Measurements from ENCODE around the gene CARMIL1.

The CARMIL1 gene

DNA sequence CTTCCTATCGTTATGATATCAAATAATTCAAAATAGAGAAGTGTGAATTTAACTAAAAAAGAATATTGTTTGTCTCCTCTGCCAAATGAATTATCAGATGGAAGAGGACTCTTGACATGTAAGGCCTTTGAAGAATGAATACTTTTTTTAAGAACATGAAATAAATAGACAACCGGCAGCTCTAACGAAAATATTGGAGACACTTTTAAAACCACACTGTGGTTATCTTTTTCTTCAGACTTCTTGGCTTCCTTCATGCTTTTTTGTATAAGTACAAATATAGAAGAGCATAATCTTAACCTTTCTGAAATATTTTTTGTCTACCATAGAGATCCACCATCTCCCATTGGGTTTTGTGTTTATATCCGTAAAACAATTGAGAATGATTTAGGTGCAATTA lies 257.6 kb downstream of the CARMIL1 start:
- DNase-seq: no peak

DNA sequence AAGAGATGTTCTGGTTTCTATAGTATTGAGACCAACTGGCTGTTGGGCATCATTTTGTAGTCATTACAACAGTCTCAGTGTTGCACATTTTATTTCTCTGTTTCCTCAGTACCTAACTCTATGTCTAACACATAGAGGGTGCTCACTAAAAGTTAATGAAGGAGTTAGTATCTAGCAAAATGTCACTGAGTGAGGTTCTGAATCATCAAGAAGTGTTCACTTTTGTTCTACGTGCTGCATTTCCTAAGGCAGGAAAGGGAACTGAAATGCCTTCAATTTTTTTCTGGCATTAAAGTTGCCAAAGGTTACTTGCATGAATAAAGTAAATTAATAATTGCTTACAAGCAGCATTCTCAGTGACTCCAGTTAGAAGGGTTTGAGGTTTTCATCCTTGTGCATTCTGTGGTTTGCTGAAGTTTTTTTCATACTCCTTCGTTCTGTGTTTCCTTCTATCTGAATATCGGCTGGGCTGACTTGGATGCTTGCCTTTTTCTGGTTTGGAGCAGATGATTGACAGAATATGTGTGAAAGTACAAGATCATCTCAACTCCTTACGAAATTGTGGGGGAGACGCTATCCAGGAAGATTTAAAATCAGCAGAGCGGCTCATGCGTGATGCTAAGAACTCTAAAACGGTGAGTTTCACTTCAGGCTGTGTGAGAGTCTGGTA lies 258.3 kb downstream of the CARMIL1 start:
- DNase-seq: no peak

DNA sequence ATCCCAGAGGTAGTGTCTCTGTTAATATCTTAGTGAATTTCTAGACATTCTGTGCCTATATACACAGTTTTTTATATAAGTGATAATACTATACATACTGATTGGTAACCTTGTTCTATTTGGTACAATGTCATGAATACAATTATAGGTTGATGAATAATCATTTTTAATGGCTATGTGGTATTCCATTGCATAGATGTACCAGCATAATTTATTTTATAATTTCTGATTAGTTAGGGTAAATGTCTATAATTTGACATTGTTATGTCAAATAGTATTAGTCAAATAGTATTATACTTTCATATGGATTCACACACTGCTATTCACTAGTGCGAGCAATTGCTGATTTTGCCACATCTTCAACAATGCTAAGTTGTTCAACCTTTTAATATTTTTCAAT lies 262.1 kb downstream of the CARMIL1 start:
- DNase-seq: no peak

DNA sequence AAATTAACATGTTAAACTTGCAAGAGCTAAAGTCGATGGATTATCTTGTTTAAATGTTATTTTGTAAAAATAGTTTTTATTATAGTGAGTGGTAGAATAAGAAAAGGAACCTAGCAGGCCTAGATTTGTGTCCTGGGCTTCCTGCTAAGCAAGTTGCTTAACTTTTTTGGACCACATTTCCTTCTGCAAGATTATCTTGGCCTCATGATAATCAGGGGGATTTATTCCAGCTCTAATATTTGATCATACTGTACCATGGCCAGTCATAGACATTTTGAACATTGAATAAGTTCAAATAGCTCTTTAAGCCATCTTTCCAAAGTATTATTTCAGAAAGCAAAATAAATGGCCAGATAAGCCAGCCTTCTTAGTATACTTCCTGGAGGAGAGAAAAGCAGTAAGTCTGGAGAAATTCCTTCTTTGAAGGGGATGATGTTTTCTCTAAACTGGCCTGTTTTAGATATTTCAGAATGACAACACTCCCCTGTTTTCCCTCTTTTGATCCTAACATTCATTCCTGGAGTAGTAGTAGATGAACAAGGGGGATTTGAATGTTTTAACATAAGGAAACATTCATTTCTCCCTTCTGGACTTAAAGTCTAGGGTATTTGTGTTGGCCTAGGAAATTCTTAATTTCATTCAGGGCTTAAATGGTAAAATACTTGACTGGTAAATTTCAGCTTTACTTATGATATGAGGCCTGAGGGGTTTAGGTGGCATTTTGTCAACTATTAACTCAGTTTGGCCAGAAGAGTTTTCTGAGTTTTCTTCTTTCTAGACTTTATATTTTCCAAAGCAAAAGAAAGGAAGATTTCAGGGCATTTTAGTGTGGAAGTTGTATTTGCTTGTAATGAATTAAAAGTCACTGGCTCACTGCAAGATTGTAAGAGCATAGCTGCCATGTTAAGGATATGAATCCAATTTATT lies 264.1 kb downstream of the CARMIL1 start:
- no peak for DNase-seq

DNA sequence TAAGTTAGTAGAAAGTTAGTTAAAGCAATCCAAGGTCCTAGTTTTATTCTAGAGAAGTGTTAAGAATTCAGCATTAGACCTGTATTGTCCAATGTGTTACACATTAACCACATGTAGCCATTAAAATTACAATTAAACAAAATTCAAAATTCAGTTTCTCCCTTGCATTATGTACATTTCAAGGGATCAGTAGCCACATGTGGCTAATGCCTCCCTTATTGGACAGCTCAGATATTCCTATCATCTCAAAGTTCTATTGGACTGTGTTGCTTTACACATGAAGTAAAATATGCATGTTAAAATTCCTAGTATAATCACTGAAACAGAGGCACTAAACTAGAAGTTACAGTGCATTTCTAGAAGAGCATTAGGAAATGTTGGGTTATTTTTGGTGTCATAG lies 265.7 kb downstream of the CARMIL1 start:
- DNase-seq: no peak

DNA sequence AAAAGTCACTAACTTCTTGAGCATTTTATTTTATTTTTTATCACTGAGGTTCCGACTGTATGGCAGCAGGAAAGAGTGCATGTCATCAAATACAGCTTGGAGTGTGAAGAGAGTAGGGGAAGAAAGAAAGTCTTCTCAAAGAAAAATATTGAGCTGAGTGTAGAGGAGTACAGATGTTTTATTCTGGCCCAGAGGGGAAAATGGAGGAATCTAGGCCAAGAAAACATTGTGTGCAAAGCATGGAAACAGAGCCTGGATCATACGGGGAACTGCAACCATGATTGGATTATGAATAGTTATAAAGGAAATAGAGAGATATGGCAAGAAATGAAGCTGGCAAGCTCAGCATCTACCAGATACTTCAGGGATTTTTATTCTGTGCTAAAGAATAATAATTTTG lies 268.6 kb downstream of the CARMIL1 start:
- DNase-seq: no peak

DNA sequence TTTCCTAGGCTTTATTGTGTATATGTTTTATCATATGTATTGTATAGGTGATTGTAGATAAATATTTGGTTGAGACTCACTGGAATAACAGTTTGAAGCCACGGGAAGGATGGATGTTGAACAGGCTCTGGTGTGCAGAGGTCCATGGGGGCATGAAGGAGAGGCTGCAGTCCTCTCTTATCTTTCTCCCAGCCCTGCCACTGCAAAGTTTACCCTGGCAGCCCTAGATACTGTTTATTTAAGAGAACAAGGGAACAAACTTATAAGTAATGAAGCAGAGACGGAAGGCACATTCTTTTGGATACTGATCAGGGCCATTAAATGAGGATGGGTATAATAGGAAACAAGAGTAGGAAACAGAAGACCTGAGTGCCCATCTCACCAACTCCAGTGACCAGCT lies 269.3 kb downstream of the CARMIL1 start:
- DNase-seq: no peak

DNA sequence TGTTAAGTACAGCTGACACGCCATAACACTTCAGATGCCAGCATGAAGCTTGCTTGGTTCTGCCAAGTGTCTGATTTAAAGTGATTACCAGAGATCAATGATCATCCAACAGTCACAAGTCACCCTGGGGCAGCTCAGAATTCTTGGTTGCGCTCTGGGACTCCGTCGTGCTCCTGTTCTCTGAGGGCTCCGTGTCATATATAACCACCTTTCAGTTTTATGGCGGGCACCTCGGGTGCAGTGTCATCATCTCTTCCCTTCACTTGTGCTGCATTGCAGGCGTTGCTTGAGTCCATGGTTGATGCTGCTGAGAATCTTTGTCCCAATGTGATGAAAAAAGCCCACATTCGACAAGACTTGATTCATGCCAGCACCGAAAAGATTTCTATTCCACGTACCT lies 271.5 kb downstream of the CARMIL1 start:
- DNase-seq: no peak

DNA sequence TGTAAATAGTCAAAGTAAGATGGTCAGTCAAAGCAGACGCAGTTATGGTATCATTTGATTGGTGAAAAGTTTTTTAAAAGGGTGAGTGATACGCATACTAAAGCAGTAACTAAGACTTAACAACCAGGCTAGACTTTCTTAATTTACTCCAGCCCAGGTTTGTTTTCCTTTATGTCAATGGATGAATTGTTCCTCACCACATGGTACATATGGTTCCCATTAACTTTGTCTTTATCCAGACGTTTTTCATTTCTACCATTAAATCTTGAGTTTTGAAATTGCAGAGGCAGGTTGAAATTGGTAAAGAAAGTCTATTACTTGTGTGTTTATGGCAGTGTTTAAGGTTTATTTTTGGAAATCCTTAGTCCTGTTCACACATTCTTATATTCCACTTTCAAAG lies 274.3 kb downstream of the CARMIL1 start:
- DNase-seq: no peak

DNA sequence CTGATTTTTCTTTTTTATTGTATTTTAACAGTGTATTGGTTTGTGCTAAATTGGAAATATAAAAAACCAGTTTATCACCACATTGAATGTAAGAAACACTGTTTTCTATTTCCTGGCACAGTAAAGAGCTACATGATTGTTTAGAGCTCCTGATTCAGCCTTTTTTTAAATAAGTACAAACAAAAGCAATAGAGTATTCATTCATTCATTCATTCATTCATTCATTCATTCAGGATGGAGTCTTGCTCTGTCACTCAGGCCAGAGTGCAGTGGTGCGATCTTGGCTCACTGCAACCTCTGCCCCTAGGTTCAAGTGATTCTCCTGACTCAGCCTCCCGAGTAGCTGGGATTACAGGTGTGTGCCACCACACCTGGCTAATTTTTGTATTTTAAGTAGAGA lies 276.0 kb downstream of the CARMIL1 start:
- no peak for DNase-seq

DNA sequence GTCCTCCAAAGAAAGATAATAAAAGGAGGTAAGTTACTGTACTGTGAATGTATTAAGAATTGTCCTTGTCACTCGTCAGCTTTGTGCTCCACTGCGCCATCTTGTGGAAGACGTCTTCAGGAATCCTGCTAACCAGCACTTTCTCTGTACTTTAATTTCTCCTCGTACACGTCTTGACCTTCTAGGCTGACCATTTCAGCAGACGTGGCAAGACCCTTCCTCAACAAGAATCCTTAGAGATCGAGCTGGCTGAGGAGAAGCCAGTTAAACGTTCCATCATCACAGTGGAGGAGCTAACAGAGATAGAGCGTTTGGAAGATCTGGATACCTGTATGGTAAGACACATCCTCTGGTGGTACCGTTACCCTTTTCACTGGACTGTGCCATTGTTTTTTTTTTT lies 277.3 kb downstream of the CARMIL1 start:
- peak; percentile 76 for DNase-seq

DNA sequence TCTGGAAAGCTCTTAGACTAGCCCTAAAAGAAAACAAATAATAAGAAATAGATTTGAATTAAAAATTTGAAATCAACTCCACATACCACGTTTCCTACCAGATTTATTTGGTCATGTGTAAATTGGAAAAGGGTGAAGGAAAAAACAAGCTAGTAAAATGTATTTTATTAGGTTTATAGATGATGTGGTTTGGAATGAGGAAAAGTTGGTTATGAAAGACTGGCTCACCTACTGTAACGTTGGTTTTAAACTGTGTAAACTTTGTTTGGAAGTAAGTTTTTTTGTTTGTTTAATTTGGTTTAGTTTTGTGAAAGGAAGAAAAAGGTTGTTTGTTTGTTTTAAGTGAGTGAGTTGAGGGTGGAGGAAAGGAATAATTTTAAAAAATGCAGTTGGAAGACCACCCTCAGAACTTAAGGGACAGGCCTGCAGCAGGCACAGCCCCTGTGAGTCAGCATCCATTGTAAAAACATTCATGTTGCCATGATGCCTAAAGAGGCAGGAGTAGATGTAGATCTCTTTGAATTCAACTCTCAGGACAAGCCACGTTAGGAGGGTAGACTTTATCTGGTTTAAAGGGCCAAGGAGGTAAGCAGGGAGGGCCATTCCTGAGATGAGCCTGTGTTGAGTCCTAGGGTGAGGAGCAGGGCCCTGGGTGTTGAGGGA lies 279.1 kb downstream of the CARMIL1 start:
- DNase-seq: no peak

DNA sequence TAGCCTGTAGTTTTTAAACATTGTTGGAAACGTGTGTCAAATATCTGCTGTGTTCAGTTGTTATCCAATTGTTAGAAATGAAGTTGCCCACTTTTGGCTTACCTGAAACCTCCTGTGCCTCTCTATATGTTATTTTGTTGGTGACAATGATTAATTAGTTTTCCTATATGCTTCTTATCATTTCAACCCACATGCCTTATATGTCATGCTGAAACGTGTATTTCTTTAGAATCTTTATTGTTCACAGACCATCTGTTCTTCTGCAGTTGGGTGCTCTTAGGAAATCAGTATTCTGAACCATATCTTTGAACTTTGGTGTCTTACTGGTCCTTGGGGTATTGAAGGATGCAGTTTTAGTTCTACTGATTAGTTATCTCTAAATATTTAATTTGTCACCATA lies 281.7 kb downstream of the CARMIL1 start:
- DNase-seq: no peak

DNA sequence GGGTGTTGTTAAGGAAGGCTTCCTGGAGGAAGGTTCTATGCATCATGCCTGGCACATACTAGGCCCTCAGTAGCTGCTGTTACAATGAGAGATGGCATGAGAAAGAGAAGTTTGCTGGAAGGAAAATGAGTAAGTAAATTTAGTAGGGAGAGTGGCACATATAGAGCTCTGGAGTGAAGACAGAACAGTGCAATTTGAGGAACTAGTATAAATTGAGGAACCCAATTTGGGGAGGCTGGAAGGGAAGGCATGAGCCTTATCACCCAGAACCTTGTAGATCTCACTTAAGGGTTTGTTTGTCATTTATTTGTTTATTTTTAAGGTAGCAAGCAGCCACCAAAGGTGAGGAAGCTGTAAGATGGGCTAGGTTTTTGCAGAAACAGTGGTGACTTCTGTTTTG lies 285.8 kb downstream of the CARMIL1 start:
- DNase-seq: no peak

DNA sequence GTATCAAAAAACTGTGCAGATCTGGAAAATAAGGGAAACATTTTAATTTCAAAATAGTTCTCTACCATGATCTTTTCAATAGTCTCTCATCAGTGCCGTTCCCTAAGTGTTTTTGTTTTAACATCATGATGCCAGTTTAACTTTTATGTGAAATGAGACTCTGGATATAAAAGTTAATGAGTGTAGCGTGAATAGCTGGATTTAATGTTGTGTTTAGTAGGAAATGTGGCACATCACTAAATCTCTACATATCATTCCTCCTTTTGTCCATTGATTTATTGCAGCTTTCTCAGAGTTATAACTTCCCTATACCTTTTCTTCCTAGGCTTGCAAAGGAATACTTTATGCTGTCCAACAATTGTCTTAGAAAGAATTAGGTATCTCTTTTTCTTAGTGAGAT lies 291.4 kb downstream of the CARMIL1 start:
- DNase-seq: no peak

DNA sequence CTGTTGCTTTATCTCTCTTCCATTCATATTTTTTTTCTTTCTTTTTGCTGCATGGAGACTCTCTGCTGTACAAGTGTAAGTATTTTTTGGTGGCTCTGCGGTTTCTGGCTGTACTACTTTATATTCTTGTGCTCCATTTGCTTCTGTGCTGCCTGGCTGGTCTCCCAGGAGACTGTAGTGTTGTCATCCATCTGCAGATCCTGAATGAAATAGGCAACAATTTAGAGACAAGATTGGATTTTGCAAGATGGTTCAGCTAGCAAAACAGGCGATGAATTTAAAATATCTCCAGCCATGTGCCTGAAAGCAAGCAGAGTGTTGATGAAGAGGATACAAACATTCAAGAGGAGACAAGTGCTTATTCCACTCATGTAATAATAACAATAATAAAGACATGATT lies 297.7 kb downstream of the CARMIL1 start:
- no peak for DNase-seq

DNA sequence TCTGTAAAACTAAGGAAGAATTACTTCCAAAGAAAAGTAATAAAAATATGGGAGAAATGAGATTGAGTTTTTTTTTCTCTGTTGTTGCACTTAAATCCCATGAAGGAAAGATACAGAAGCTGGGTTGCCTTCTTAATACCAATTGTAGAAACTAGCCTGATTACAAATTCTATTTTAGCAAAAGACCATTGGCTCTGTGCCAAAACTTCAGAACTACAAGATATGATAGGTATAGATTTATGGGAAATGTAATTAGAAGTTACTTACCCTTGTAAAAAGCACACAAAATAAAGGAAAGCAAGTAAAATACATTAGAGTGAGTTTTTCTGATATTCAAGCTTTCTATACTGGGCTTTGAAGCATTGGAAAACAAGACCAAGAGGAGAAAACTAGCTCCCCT lies 299.4 kb downstream of the CARMIL1 start:
- DNase-seq: no peak

DNA sequence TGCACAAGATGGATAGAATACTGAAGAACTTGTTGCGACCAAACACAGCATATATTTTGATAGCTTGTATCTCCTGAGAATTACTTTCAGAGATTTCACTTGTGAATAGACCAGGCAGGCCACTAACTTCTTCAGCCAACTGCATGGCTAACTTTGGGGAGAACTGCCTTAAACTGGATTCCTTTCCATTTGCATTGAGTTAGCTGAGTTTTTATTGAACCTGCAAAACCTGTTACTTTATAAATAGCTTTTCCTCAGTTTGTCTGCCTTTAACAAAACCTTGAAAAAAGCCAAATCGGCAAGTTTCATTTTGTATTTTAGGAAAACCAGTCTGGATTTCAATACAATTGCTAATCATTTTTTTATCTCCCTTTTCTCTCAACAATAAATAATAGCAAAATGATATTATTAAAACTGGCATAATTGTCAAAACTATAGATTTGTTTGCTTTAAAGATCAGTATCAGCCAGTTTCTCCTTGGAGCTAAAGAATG lies 300.3 kb downstream of the CARMIL1 start:
- DNase-seq: no peak

DNA sequence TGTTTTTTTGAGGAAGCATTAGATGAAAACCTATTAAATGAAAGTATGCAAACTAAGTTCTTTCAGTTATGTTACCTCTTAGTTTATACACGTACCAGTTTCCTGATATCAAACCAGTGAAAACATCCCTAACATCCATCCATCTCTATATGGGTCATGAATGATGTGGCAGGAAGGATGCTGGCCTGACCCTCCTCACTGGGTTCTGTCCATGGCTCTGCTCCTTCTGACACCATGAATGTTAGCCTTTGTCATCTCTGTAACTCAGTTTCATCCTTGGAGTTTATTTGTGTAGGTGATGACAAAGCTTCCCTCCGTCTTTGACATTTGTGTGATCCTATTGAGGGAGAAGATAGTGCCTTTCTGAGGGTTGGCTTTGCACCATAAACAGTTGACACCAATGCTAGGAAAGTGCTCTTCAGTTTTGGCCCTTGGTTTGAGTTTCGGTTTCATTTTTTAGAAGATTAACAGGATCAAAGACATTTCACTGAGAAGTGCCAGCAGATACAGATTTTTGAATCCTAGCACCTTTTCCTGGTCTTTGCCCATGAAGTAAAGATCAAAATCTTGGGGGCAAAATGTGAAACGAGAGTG lies 300.8 kb downstream of the CARMIL1 start:
- no peak for DNase-seq

DNA sequence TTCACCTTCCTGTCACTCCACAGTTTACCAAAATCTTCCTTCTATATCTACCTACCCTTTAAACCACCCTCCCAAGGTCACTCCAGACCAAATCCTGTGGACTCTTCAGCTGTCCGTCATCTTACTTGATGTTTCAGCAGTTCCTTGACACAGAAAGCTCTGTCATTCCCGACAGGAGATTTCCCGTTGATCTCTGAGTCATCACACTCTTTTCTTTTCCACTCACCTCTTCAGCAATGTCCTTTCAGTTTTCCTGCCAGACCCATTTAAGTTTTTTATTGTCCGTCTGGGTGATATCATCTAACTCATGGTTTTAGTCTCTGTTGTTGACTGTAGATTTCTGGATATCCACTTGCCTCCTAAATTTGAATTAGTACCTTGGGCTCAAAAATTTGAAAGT lies 302.9 kb downstream of the CARMIL1 start:
- no peak for DNase-seq

DNA sequence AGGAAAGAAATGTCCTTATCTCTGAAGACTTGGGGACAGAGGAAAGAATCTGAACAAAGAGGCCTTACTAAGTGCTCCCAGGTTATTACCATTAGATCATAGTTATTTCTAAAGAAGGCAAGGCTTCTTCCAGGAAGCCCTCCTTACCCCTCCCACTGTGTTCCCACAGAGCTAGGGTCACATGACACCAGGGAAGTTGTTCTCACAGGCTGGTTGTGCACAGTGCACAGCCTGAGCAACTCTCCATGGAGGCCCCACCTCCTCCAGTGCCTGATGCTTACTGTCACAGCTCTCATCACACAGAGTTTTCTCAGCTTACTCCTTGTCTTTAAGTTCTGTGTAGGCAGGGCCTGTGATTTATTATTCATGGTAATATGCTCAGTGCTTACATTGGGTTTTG lies 303.9 kb downstream of the CARMIL1 start:
- DNase-seq: no peak

DNA sequence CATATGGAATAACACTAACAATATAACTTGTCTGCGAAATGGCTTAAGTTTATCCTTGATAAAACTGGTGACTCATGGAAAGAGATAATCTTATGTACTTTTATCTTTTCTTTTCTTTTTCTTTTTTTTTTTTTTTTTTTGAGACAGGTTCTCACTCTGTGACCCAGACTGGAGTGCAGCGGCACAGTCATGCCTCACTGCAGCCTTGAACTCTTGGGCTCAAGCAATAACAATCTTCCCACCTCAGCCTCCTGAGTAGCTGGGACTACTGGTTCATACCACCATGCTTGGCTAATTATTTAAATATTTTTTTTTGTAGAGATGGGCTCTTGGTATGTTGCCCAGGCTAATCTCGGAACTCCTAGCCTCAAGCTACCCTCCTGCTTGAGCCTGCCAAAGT lies 304.7 kb downstream of the CARMIL1 start:
- DNase-seq: no peak

DNA sequence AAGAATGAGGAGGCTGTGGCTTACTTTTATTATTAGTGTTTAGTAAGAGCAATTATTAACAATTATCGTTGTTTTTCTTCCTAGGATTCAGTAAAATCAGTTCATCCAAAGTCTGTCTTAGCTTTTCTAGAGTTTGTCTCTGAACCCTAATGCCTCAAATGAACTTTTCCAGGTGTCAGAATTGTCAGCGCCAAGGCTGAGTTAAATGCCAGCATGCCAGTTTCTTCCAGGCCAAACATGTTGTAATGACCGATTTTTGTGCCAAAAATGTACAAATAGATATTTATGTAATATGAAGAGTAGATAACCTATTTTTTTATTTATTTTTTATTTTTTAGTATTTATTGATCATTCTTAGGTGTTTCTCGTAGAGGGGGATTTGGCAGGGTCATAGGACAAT lies 306.1 kb downstream of the CARMIL1 start:
- DNase-seq: no peak
